Transverse colon (tissue), 4 donors: ENCODE data around the gene YJEFN3. TPM values are rescaled to one million over a fixed set of nuclear protein-coding genes. Genes with fewer than 3 reads are reported as not detected.

Source experiments
- DNase-seq: peaks from one replicate; pipeline ENCODE4 v3.0.0-alpha.2; 2019
- H3K27ac ChIP-seq, 4 donors: fragments of 200-600 bp; sonication (generic); 2 replicates each; pipeline ENCODE4 v1.5.1; 2016 to 2018; ENCODE audit warnings: inconsistent platforms in 4 of 4
- H3K27me3 ChIP-seq: fragments of 200-600 bp; sonication (generic); 2 replicates; pipeline ENCODE4 v1.5.1; 2017; ENCODE audit warnings: inconsistent platforms
- H3K36me3 ChIP-seq, 4 donors: fragments of 200-600 bp; sonication (generic); 2 replicates each; pipeline ENCODE4 v1.5.1; 2017 to 2019; ENCODE audit warnings: inconsistent platforms in 4 of 4
- H3K4me1 ChIP-seq, 4 donors: fragments of 200-600 bp; sonication (generic); 2 replicates each; pipeline ENCODE4 v1.5.1; 2017 to 2020; ENCODE audit warnings: inconsistent platforms in 4 of 4
- H3K4me3 ChIP-seq, 4 donors: fragments of 200-600 bp; sonication (generic); 1 replicate in 1 of 4; 2 replicates in 3 of 4; pipeline versions ENCODE4 v1.5.1 to v1.6.1; 2017 to 2019; ENCODE audit warnings: inconsistent platforms in 4 of 4
- H3K9me3 ChIP-seq, 2 donors: fragments of 200-600 bp; sonication (generic); 2 replicates each; pipeline ENCODE4 v1.5.1; 2017 to 2019; ENCODE audit warnings: inconsistent platforms in 2 of 2
- EP300 ChIP-seq: sonication (generic); formaldehyde crosslinking; IDR thresholded peaks from one replicate; pipeline ENCODE4 v1.6.1; 2017; ENCODE audit warnings: antibody characterized with exemption, low read depth
- POLR2A ChIP-seq: fragments of 450-650 bp; IDR thresholded peaks from one replicate; pipeline ENCODE4 v1.6.1; 2016; ENCODE audit warnings: antibody characterized with exemption, mild to moderate bottlenecking, moderate library complexity
- POLR2AphosphoS5 ChIP-seq, 3 donors: sonication (generic); formaldehyde crosslinking; IDR thresholded peaks; one replicate each; pipeline ENCODE4 v1.6.1; 2016; ENCODE audit warnings: antibody characterized with exemption in 3 of 3
- whole genome bisulfite sequencing, 2 donors: methylation state at CpG; one replicate each; pipeline ENCODE4 v1.1.5; 2018; ENCODE audit warnings: low coverage in 1 of 2; 5-methylcytosine and 5-hydroxymethylcytosine counted together
- in situ Hi-C, 4 donors: fragments of 200-750 bp; cut with MboI; loops; one replicate each; pipeline versions ENCODE4 v1.15.0 to v1.15.1; 2017; ENCODE audit warnings: low sequenced_read_pairs in 3 of 4, low pct_ligation_motif_present in 1 of 4, low pct_unique_long_range_greater_than_20kb in 1 of 4
- intact Hi-C: fragments of 100-400 bp; cut with DNase I; formaldehyde crosslinking; loops from one replicate; pipeline ENCODE4 v1.15.1; 2023; ENCODE audit warnings: low total_unique reads
- total RNA-seq, 4 donors: library from RNA; depleted of rRNA; stranded (reverse); fragments of >200 nt; gene quantifications; one replicate each; pipeline ENCODE4 v1.1.0, GENCODE V29; 2016
- TF ChIP-seq, protein P1 (sequence below), 5 experiments: fragments of 200-600 bp in 3 of 5; fragments of 450-650 bp in 2 of 5; sonication (generic) in 3 of 5; IDR thresholded peaks; 1 replicate in 2 of 5; 2 replicates in 3 of 5; pipeline ENCODE4 v1.5.1; 2016 to 2017; ENCODE audit warnings: antibody characterized with exemption in 5 of 5, inconsistent platforms in 3 of 5, mild to moderate bottlenecking in 2 of 5, moderate library complexity in 1 of 5

YJEFN3 gene
- total RNA-seq, 4 donors from 2014 or later, result 3.5 to 6.0 (median 4.0) TPM

DNA sequence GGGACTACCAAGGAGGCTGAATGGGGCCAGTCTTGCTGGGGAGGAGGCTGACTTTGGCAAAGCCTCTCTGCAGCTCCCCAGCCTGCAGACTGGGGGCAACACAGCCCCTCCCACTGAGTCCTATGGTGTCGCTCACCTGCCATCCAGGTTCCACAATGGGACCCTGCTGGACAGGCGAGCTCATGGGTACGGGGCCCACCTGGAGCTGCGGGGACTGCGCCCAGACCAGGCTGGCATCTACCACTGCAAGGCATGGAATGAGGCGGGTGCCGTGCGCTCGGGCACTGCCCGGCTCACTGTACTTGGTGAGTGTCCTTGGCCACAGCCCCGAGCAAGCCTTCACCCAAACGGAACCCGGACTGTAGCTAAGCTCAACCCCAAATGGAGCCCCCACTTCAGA, 14.4 kb downstream of the YJEFN3 start:
- no peak overlapping the region for H3K4me3 ChIP-seq
- H3K4me1 ChIP-seq, result peaks cover 14 to 26% (median 22%) of the 10 kb centered on the region in 4 donors
- peaks cover 79% of the 10 kb centered on the region for H3K27me3 ChIP-seq
- DNase-seq, result no peak
- H3K9me3 ChIP-seq, result no peaks in the 10 kb centered on the region
- 95% methylated on average over 13 of the region's 13 CpGs; no CpG with 5 or more reads in 1 of the 2 donors for WGBS, 2 donors
- no peak for TF ChIP-seq POLR2A
- no peak for TF ChIP-seq POLR2AphosphoS5 (IDR thresholded peaks at IDR 0.05)
- TF ChIP-seq, protein P1, sequence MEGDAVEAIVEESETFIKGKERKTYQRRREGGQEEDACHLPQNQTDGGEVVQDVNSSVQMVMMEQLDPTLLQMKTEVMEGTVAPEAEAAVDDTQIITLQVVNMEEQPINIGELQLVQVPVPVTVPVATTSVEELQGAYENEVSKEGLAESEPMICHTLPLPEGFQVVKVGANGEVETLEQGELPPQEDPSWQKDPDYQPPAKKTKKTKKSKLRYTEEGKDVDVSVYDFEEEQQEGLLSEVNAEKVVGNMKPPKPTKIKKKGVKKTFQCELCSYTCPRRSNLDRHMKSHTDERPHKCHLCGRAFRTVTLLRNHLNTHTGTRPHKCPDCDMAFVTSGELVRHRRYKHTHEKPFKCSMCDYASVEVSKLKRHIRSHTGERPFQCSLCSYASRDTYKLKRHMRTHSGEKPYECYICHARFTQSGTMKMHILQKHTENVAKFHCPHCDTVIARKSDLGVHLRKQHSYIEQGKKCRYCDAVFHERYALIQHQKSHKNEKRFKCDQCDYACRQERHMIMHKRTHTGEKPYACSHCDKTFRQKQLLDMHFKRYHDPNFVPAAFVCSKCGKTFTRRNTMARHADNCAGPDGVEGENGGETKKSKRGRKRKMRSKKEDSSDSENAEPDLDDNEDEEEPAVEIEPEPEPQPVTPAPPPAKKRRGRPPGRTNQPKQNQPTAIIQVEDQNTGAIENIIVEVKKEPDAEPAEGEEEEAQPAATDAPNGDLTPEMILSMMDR (IDR thresholded peaks at IDR 0.05), result no peak
- TF ChIP-seq EP300, result no peak
- intact Hi-C loops, result no loop called here
- in situ Hi-C loops, result loop anchor here in 3 of 4 donors (25.0 kb wide), 3 partner anchors 94 to 744 kb away; partner anchors contain the start of genes GMIP (in 1 of the 3) and LPAR2 (in 1 of the 3)
- H3K27ac ChIP-seq, result no peak overlapping the region
- no peaks in the 10 kb centered on the region for H3K36me3 ChIP-seq

DNA sequence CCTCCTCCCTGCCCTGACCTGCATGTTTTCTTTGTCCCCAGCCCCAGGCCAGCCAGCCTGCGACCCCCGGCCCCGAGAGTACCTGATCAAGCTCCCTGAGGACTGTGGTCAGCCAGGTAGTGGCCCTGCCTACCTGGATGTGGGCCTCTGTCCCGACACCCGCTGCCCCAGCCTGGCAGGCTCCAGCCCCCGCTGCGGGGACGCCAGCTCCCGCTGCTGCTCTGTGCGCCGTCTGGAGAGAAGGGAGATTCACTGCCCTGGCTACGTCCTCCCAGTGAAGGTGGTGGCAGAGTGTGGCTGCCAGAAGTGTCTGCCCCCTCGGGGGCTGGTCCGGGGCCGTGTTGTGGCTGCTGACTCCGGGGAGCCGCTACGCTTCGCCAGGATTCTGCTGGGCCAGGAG, 14.9 kb downstream of the YJEFN3 start:
- no peak for DNase-seq
- in situ Hi-C loops, result loop anchor here in 3 of 4 donors (25.0 kb wide), 3 partner anchors 94 to 744 kb away; partner anchors contain the start of genes GMIP (in 1 of the 3) and LPAR2 (in 1 of the 3)
- Histone ChIP-seq H3K27ac (no peak overlapping the region), H3K27me3 (peaks cover 78% of the 10 kb centered on the region), H3K36me3 (no peaks in the 10 kb centered on the region), H3K4me1 (peaks cover 10 to 20% (median 17%) of the 10 kb centered on the region in 4 donors), H3K9me3 (no peaks in the 10 kb centered on the region), H3K4me3 (no peak overlapping the region)
- intact Hi-C loops, result no loop called here
- TF ChIP-seq POLR2A (no peak), EP300 (no peak), POLR2AphosphoS5 (IDR thresholded peaks at IDR 0.05) (no peak)
- TF ChIP-seq, protein P1 (IDR thresholded peaks at IDR 0.05), result no peak
- 96 to 100% methylated on average over 1 to 11 of the region's 19 CpGs for WGBS, 2 donors

DNA sequence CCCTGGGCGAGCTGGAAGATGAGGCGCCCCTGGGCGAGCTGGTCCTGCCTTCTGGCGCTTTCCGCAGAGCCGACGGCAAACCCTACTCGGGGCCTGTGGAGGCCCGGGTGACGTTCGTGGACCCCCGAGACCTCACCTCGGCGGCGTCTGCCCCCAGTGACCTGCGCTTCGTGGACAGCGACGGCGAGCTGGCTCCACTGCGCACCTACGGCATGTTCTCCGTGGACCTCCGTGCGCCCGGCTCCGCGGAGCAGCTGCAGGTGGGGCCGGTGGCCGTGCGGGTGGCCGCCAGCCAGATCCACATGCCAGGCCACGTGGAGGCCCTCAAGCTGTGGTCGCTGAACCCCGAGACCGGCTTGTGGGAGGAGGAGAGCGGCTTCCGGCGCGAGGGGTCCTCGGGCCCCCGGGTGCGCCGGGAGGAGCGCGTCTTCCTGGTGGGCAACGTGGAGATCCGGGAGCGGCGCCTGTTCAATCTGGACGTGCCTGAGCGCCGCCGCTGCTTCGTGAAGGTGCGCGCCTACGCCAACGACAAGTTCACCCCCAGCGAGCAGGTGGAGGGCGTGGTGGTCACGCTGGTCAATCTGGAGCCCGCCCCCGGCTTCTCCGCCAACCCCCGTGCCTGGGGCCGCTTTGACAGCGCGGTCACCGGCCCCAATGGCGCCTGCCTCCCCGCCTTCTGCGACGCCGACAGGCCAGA, 15.7 kb downstream of the YJEFN3 start:
- no peak for TF ChIP-seq POLR2A
- TF ChIP-seq EP300, result no peak
- TF ChIP-seq, protein P1 (IDR thresholded peaks at IDR 0.05), result no peak
- no peak for TF ChIP-seq POLR2AphosphoS5 (IDR thresholded peaks at IDR 0.05)
- DNase-seq, result no peak
- Histone ChIP-seq H3K27ac (no peak overlapping the region), H3K4me1 (peaks cover 10 to 17% (median 15%) of the 10 kb centered on the region in 4 donors), H3K27me3 (peaks cover 77% of the 10 kb centered on the region), H3K9me3 (no peaks in the 10 kb centered on the region), H3K4me3 (no peak overlapping the region), H3K36me3 (no peaks in the 10 kb centered on the region)
- intact Hi-C loops (no loop called here), in situ Hi-C loops (loop anchor here in 3 of 4 donors (25.0 kb wide), 3 partner anchors 93 to 743 kb away; partner anchors contain the start of genes GMIP (in 1 of the 3) and LPAR2 (in 1 of the 3))
- 92% methylated on average over 56 of the region's 75 CpGs; no CpG with 5 or more reads in 1 of the 2 donors for WGBS, 2 donors

DNA sequence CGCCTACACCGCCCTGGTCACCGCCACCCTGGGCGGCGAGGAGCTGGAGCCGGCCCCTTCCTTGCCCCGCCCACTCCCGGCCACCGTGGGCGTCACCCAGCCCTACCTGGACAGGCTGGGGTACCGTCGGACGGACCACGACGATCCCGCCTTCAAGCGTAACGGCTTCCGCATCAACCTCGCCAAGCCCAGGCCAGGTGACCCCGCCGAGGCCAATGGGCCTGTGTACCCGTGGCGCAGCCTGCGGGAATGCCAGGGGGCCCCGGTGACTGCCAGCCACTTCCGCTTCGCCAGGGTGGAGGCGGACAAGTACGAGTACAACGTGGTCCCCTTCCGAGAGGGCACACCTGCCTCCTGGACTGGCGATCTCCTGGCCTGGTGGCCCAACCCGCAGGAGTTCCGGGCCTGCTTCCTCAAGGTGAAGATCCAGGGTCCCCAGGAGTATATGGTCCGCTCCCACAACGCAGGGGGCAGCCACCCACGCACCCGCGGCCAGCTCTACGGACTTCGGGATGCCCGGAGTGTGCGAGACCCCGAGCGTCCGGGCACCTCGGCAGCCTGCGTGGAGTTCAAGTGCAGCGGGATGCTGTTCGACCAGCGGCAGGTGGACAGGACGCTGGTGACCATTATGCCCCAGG, 16.4 kb downstream of the YJEFN3 start:
- no peaks in the 10 kb centered on the region for H3K9me3 ChIP-seq
- H3K27me3 ChIP-seq, result peaks cover 74% of the 10 kb centered on the region
- no peaks in the 10 kb centered on the region for H3K36me3 ChIP-seq
- no peak overlapping the region for H3K27ac ChIP-seq
- intact Hi-C loops, result no loop called here
- in situ Hi-C loops, result loop anchor here in 3 of 4 donors (25.0 kb wide), 3 partner anchors 92 to 742 kb away; partner anchors contain the start of genes GMIP (in 1 of the 3) and LPAR2 (in 1 of the 3)
- H3K4me3 ChIP-seq, result no peak overlapping the region
- no peak for DNase-seq
- 89% methylated on average over 44 of the region's 53 CpGs; no CpG with 5 or more reads in 1 of the 2 donors for WGBS, 2 donors
- H3K4me1 ChIP-seq, result peaks cover 10 to 17% (median 15%) of the 10 kb centered on the region in 4 donors
- no peak for TF ChIP-seq EP300
- TF ChIP-seq, protein P1 (IDR thresholded peaks at IDR 0.05), result no peak
- no peak for TF ChIP-seq POLR2A
- TF ChIP-seq POLR2AphosphoS5 (IDR thresholded peaks at IDR 0.05), result no peak
